GM12878 (cell line): ENCODE data around the gene HCK. TPM values are rescaled to one million over a fixed set of nuclear protein-coding genes. Genes with fewer than 3 reads are reported as not detected.

Source experiments
- ATAC-seq: fragments of 200-7000 bp; cut with Tn5 transposase; 3 replicates; pipeline ENCODE4 v1.9.1; 2020; ENCODE audit warnings: mild to moderate bottlenecking, moderate library complexity
- BruUV-seq: library from RNA; stranded (reverse); fragments of 400-500 nt; replicated peaks from 2 replicates; lab custom pipeline; 2021; lab: Mats Ljungman, UMichigan
- CTCF ChIA-PET: fragments of 300-600 bp; sonication (Branson Sonifier 250); formaldehyde crosslinking; extraction: SDS; loops from one replicate; lab custom pipeline; 2021; ENCODE audit warnings: inconsistent platforms; lab: Yijun Ruan, JAX
- POLR2A ChIA-PET: fragments of 350-600 bp; formaldehyde crosslinking; extraction: SDS; loops from one replicate; lab custom pipeline; 2021; ENCODE audit warnings: inconsistent platforms; lab: Charles Lee
- RAD21 ChIA-PET: fragments of 300-600 bp; sonication (Branson Sonifier 250); formaldehyde crosslinking; loops from one replicate; lab custom pipeline; 2023; ENCODE audit warnings: antibody characterized with exemption; ENCODE audit not compliant: unreplicated experiment; lab: Charles Lee
- SMC1A ChIA-PET: fragments of 300-600 bp; sonication (Branson Sonifier 250); formaldehyde crosslinking; loops from one replicate; lab custom pipeline; 2023; ENCODE audit not compliant: unreplicated experiment, uncharacterized antibody; lab: Charles Lee
- DNase-seq: peaks from one replicate; pipeline ENCODE4 v3.0.0-alpha.2; 2011; ENCODE audit warnings: low read depth, low spot score
- FAIRE-seq: peaks from 3 replicates; lab custom pipeline; 2011; peaks lifted over from hg19 to GRCh38; lab: Jason Lieb, UNC
- H2AFZ ChIP-seq: 2 replicates; pipeline ENCODE4 v1.6.0; 2011; ENCODE audit warnings: low read depth, low read length, control low read depth; ENCODE audit not compliant: control insufficient read depth
- H3K27ac ChIP-seq: 2 replicates; pipeline ENCODE4 v1.5.1; 2011; ENCODE audit warnings: control low read depth; ENCODE audit not compliant: control insufficient read depth, insufficient read depth
- H3K27me3 ChIP-seq, 2 experiments: replicated peaks in 1 of 2; 2 replicates each; pipeline versions ENCODE4 v1.6.0 to v1.6.1; 2011; ENCODE audit warnings: low read length in 1 of 2; ENCODE audit not compliant: control insufficient read depth in 2 of 2, insufficient read depth in 2 of 2
- H3K36me3 ChIP-seq, 2 experiments: 2 replicates each; pipeline ENCODE4 v1.5.1; 2011; ENCODE audit warnings: low read length in 1 of 2; ENCODE audit not compliant: control insufficient read depth in 2 of 2, insufficient read depth in 2 of 2
- H3K4me1 ChIP-seq: 2 replicates; pipeline ENCODE4 v1.6.1; 2011; ENCODE audit warnings: mild to moderate bottlenecking, low read length, moderate library complexity, mixed read lengths; ENCODE audit not compliant: control insufficient read depth, insufficient read depth
- H3K4me2 ChIP-seq: 2 replicates; pipeline ENCODE4 v1.6.0; 2011; ENCODE audit warnings: control low read depth; ENCODE audit not compliant: control insufficient read depth, insufficient read depth
- H3K4me3 ChIP-seq: fragments of 200-600 bp; sonication (generic); 2 replicates; pipeline ENCODE4 v1.5.1; 2016
- H3K79me2 ChIP-seq: 2 replicates; pipeline ENCODE4 v1.6.0; 2011; ENCODE audit warnings: low read length; ENCODE audit not compliant: control insufficient read depth, insufficient read depth
- H3K9ac ChIP-seq: 2 replicates; pipeline ENCODE4 v1.8.0; 2011; ENCODE audit warnings: low read length, control low read depth, mixed read lengths; ENCODE audit not compliant: control insufficient read depth, insufficient read depth
- H3K9me3 ChIP-seq: replicated peaks from 3 replicates; pipeline ENCODE4 v1.5.1; 2011; ENCODE audit warnings: mild to moderate bottlenecking, low read length; ENCODE audit not compliant: control insufficient read depth, insufficient read depth
- H4K20me1 ChIP-seq: 2 replicates; pipeline ENCODE4 v1.6.0; 2011; ENCODE audit not compliant: control insufficient read depth, insufficient read depth
- CEBPZ ChIP-seq: fragments of 150-350 bp; IDR thresholded peaks from 2 replicates; pipeline ENCODE4 v1.6.1; 2016; ENCODE audit warnings: low read depth, low read length
- E4F1 ChIP-seq: fragments of 450-650 bp; IDR thresholded peaks from 2 replicates; pipeline ENCODE4 v1.6.1; 2018; ENCODE audit warnings: borderline replicate concordance, mild to moderate bottlenecking; ENCODE audit not compliant: partially characterized antibody
- ETV6 ChIP-seq, 2 experiments: fragments of 450-650 bp in 1 of 2; IDR thresholded peaks in 1 of 2; conservative IDR thresholded peaks in 1 of 2; 2 replicates each; pipeline ENCODE4 v1.6.1; 2014; ENCODE audit warnings: antibody characterized with exemption in 1 of 2, borderline replicate concordance in 1 of 2, low read depth in 1 of 2, mild to moderate bottlenecking in 1 of 2, moderate library complexity in 1 of 2
- IRF5 ChIP-seq: fragments of 450-650 bp; IDR thresholded peaks from 2 replicates; pipeline ENCODE4 v1.6.1; 2017; ENCODE audit warnings: borderline replicate concordance
- KAT2A ChIP-seq: conservative IDR thresholded peaks from 2 replicates; pipeline ENCODE4 v1.6.1; 2011; ENCODE audit warnings: low read depth, low read length; ENCODE audit not compliant: control insufficient read depth
- MEF2B ChIP-seq: fragments of 450-650 bp; IDR thresholded peaks from 2 replicates; pipeline ENCODE4 v1.6.1; 2018; ENCODE audit warnings: mild to moderate bottlenecking, moderate library complexity; ENCODE audit not compliant: partially characterized antibody, poor library complexity, severe bottlenecking
- SREBF2 ChIP-seq: IDR thresholded peaks from 2 replicates; pipeline ENCODE4 v1.6.1; 2012; ENCODE audit warnings: mild to moderate bottlenecking, low read length
- SRF ChIP-seq, 2 experiments: IDR thresholded peaks; 2 replicates each; pipeline ENCODE4 v1.6.1; 2011; ENCODE audit warnings: low read depth in 2 of 2, low read length in 2 of 2, mild to moderate bottlenecking in 1 of 2, moderate library complexity in 1 of 2
- ZNF687 ChIP-seq: fragments of 450-650 bp; IDR thresholded peaks from 2 replicates; pipeline ENCODE4 v1.6.1; 2017; ENCODE audit warnings: mild to moderate bottlenecking, moderate library complexity
- WGBS: methylation state at CpG from one replicate; pipeline ENCODE4 v1.1.6; 2016; ENCODE audit warnings: low lambda C conversion rate; ENCODE audit not compliant: insufficient replicate concordance, insufficient coverage; ENCODE audit errors: missing lambda C conversion rate; 5-methylcytosine and 5-hydroxymethylcytosine counted together
- in situ Hi-C: fragments of 300-500 bp; cut with MboI; formaldehyde crosslinking; loops from 9 replicates; pipeline ENCODE4 v1.14.3; 2018; ENCODE audit warnings: mixed read lengths
- intact Hi-C: fragments of 100-400 bp; cut with micrococcal nuclease; formaldehyde crosslinking; loops from one replicate; pipeline ENCODE4 v1.14.2; 2022; ENCODE audit not compliant: unreplicated experiment
- polyA plus RNA-seq, 11 experiments: library from polyadenylated mRNA; depleted of rRNA in 4 of 11; unstranded in 6 of 11; stranded (reverse) in 5 of 11; fragments of >200 nt; fragmentation: Nextera tagmentation in 4 of 11; fragmentation: Illumina TruSeq in 1 of 11; extraction: Ambion mirVana in 4 of 11; extraction: Trizol in 1 of 11; gene quantifications; 1 replicate in 1 of 11; 2 replicates in 10 of 11; pipeline versions ENCODE4 v1.2.1 to v1.2.3, GENCODE V29; 2011 to 2016; ENCODE audit warnings: inconsistent platforms in 2 of 11, missing spikeins in 2 of 11, low read depth in 1 of 11
- total RNA-seq, 4 experiments: library from RNA; depleted of rRNA in 3 of 4; stranded (reverse); fragments of >200 nt in 3 of 4; fragmentation: Illumina TruSeq in 1 of 4; extraction: Trizol in 1 of 4; gene quantifications; 2 replicates each; pipeline versions ENCODE4 v1.2.1 to v1.2.3, GENCODE V29; 2013 to 2021
- TF ChIP-seq, protein P1 (sequence below): IDR thresholded peaks from 2 replicates; pipeline ENCODE4 v1.6.1; 2011; ENCODE audit warnings: mild to moderate bottlenecking, low read depth, low read length, moderate library complexity; ENCODE audit not compliant: insufficient replicate concordance

The HCK gene
- total and polyA plus RNA-seq, 10 of the 15 experiments (the other 5 are each of a cell fraction or from before 2014, with no cell fraction given) = 1.3 to 30.3 (median 18.5) TPM

DNA sequence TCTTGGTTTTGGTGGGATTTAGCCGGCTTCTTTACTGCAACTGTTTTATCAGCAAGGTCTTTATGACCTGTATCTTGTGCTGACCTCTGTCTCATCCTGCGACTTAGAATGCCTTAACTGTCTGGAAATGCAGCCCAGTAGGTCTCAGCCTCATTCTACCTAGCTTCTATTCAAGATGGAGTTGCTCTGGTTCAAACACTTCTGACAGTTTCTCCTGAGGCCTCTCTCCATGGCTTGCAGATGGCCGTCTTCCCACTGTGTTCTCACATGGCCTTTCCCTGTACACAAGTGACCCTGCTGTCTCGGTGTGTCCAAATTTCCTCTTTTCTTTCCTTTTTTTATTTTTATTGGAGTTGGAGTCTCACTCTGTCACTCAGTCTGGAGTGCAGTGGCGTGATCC, 46.0 kb upstream of the HCK start:
- RAD21 ChIA-PET = no interaction called here
- in situ Hi-C loops = no loop called here
- Histone ChIP-seq H3K4me1 (no peaks in the 10 kb centered on the region), H3K27me3 (peaks cover 0 to 1% of the 10 kb centered on the region in 2 experiments; a peak in 1 of 4 replicates), H2AFZ (no peak overlapping the region), H3K4me2 (no peak overlapping the region), H3K27ac (no peak overlapping the region), H3K79me2 (no peaks in the 10 kb centered on the region), H3K9me3 (no peaks in the 10 kb centered on the region), H3K9ac (no peak overlapping the region), H4K20me1 (no peaks in the 10 kb centered on the region), H3K4me3 (no peak overlapping the region), H3K36me3 (no peaks in the 10 kb centered on the region)
- DNase-seq (no peak), ATAC-seq (no peak), FAIRE-seq (no peak)
- CTCF ChIA-PET = interaction anchor here (1.1 kb wide), 1 partner anchor 20 kb away, joined by 3 read pairs; no protein-coding TSS in a partner anchor
- POLR2A ChIA-PET = no interaction called here
- no TSS peak for BruUV-seq
- intact Hi-C loops = no loop called here
- SMC1A ChIA-PET = no interaction called here
- WGBS = 27% methylated on average over 5 of the region's 5 CpGs
- TF ChIP-seq IRF5 (no peak), CEBPZ (no peak), SRF (IDR thresholded peaks at IDR 0.05; ENCODE audit: low read depth in 2 of 2, low read length in 2 of 2) (no peak), SREBF2 (no peak), ETV6 (conservative IDR thresholded peaks at IDR 0.05 in 1 of 2, IDR thresholded peaks at IDR 0.05 in 1 of 2; ENCODE audit: borderline replicate concordance in 1 of 2, low read depth in 1 of 2) (no peak), E4F1 (no peak), ZNF687 (no peak), MEF2B (no peak), KAT2A (no peak)
- TF ChIP-seq, protein P1, sequence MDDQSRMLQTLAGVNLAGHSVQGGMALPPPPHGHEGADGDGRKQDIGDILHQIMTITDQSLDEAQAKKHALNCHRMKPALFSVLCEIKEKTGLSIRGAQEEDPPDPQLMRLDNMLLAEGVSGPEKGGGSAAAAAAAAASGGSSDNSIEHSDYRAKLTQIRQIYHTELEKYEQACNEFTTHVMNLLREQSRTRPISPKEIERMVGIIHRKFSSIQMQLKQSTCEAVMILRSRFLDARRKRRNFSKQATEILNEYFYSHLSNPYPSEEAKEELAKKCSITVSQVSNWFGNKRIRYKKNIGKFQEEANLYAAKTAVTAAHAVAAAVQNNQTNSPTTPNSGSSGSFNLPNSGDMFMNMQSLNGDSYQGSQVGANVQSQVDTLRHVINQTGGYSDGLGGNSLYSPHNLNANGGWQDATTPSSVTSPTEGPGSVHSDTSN = no peak
